WTC11 (cell line): ENCODE results near the gene ZNF521. TPM values are rescaled to one million over a fixed set of nuclear protein-coding genes. Genes with fewer than 3 reads are reported as not detected.

ENCODE experiments used
- ATAC-seq: fragments of 200-7000 bp; cut with Tn5 transposase; 2 replicates; pipeline ENCODE4 v1.10.0; 2021; ENCODE audit warnings: mild to moderate bottlenecking, moderate library complexity
- CTCF ChIA-PET: fragments of 300-600 bp; sonication (Branson Sonifier 250); formaldehyde crosslinking; loops from one replicate; lab custom pipeline; 2021; ENCODE audit warnings: antibody characterized with exemption; lab: Charles Lee
- POLR2A ChIA-PET: fragments of 350-600 bp; sonication (Branson Sonifier 250); formaldehyde crosslinking; loops from one replicate; lab custom pipeline; 2021; ENCODE audit warnings: antibody characterized with exemption; lab: Charles Lee
- DNase-seq: peaks from one replicate; pipeline ENCODE4 v3.0.0; 2021; ENCODE audit warnings: low spot score
- H3K27ac Mint-ChIP-seq: 2 replicates; pipeline ENCODE4 v1.8.0; 2021; ENCODE audit warnings: mixed read lengths
- H3K27me3 Mint-ChIP-seq: 2 replicates; pipeline ENCODE4 v1.8.0; 2021; ENCODE audit warnings: low read depth, mild to moderate bottlenecking, moderate library complexity, mixed read lengths
- H3K36me3 Mint-ChIP-seq: 2 replicates; pipeline ENCODE4 v1.8.0; 2021; ENCODE audit warnings: mixed read lengths
- H3K4me1 Mint-ChIP-seq: 2 replicates; pipeline ENCODE4 v1.8.0; 2022; ENCODE audit warnings: mixed read lengths
- H3K4me3 Mint-ChIP-seq: 2 replicates; pipeline ENCODE4 v1.8.0; 2021; ENCODE audit warnings: mild to moderate bottlenecking, moderate library complexity, mixed read lengths
- H3K9me3 Mint-ChIP-seq: 2 replicates; pipeline ENCODE4 v1.8.0; 2021; ENCODE audit warnings: mixed read lengths
- CREM ChIP-seq: sonication (generic); formaldehyde crosslinking; IDR thresholded peaks from 2 replicates; pipeline ENCODE4 v1.8.1; 2022; ENCODE audit warnings: mild to moderate bottlenecking, missing genetic modification reagents, moderate library complexity
- CTCF ChIP-seq: fragments of 200-600 bp; IDR thresholded peaks from 2 replicates; pipeline ENCODE4 v1.8.0; 2022; ENCODE audit warnings: antibody characterized with exemption
- E2F4 ChIP-seq: sonication (generic); formaldehyde crosslinking; IDR thresholded peaks from 2 replicates; pipeline ENCODE4 v1.8.1; 2022; ENCODE audit warnings: low read depth, mild to moderate bottlenecking, moderate library complexity, missing genetic modification reagents, borderline replicate concordance
- ELF4 ChIP-seq: sonication (generic); formaldehyde crosslinking; IDR thresholded peaks from 2 replicates; pipeline ENCODE4 v1.8.1; 2022; ENCODE audit warnings: low read depth, mild to moderate bottlenecking, moderate library complexity, missing genetic modification reagents
- ESRRA ChIP-seq: sonication (generic); formaldehyde crosslinking; IDR thresholded peaks from 2 replicates; pipeline ENCODE4 v1.8.1; 2022; ENCODE audit warnings: mild to moderate bottlenecking, missing genetic modification reagents, borderline replicate concordance
- ETV6 ChIP-seq: sonication (generic); formaldehyde crosslinking; IDR thresholded peaks from 2 replicates; pipeline ENCODE4 v1.8.1; 2022; ENCODE audit warnings: mild to moderate bottlenecking, missing genetic modification reagents
- GTF2I ChIP-seq: fragments of 250-450 bp; sonication (Bioruptor Pico); conservative IDR thresholded peaks from 2 replicates; pipeline ENCODE4 v1.4.0; 2021; ENCODE audit warnings: mild to moderate bottlenecking
- HMGXB4 ChIP-seq: sonication (generic); formaldehyde crosslinking; IDR thresholded peaks from 2 replicates; pipeline ENCODE4 v1.8.1; 2023; ENCODE audit warnings: mild to moderate bottlenecking, moderate library complexity, missing genetic modification reagents
- KAT7 ChIP-seq: sonication (generic); formaldehyde crosslinking; IDR thresholded peaks from 2 replicates; pipeline ENCODE4 v1.8.1; 2023; ENCODE audit warnings: missing genetic modification reagents, mild to moderate bottlenecking, borderline replicate concordance
- NFE2L1 ChIP-seq: sonication (generic); formaldehyde crosslinking; IDR thresholded peaks from 2 replicates; pipeline ENCODE4 v1.8.1; 2023; ENCODE audit warnings: missing genetic modification reagents
- NFYB ChIP-seq: sonication (generic); formaldehyde crosslinking; conservative IDR thresholded peaks from 2 replicates; pipeline ENCODE4 v1.8.0; 2022; ENCODE audit warnings: low read depth, missing genetic modification reagents
- SMAD3 ChIP-seq: sonication (generic); formaldehyde crosslinking; IDR thresholded peaks from 2 replicates; pipeline ENCODE4 v1.8.0; 2022; ENCODE audit warnings: missing genetic modification reagents, mild to moderate bottlenecking, borderline replicate concordance
- STAT6 ChIP-seq: sonication (generic); formaldehyde crosslinking; conservative IDR thresholded peaks from 2 replicates; pipeline ENCODE4 v1.8.1; 2023; ENCODE audit warnings: mild to moderate bottlenecking, low read depth, missing genetic modification reagents, moderate library complexity
- TEAD1 ChIP-seq: sonication (generic); formaldehyde crosslinking; IDR thresholded peaks from 2 replicates; pipeline ENCODE4 v1.8.0; 2022; ENCODE audit warnings: mild to moderate bottlenecking, missing genetic modification reagents
- USF1 ChIP-seq: sonication (generic); formaldehyde crosslinking; IDR thresholded peaks from 2 replicates; pipeline ENCODE4 v1.8.0; 2022; ENCODE audit warnings: mild to moderate bottlenecking, missing genetic modification reagents
- ZBTB21 ChIP-seq: sonication (generic); formaldehyde crosslinking; IDR thresholded peaks from 2 replicates; pipeline ENCODE4 v1.8.1; 2023; ENCODE audit warnings: mild to moderate bottlenecking, missing genetic modification reagents, borderline replicate concordance
- ZNF281 ChIP-seq: sonication (generic); formaldehyde crosslinking; IDR thresholded peaks from 2 replicates; pipeline ENCODE4 v1.8.0; 2023; ENCODE audit warnings: mild to moderate bottlenecking, missing genetic modification reagents
- ZNF423 ChIP-seq: fragments of 250-450 bp; sonication (Bioruptor Pico); IDR thresholded peaks from 2 replicates; pipeline ENCODE4 v2.1.2; 2022; ENCODE audit warnings: mild to moderate bottlenecking, moderate library complexity
- ZNF512 ChIP-seq: sonication (generic); formaldehyde crosslinking; IDR thresholded peaks from 2 replicates; pipeline ENCODE4 v1.8.1; 2022; ENCODE audit warnings: missing genetic modification reagents, borderline replicate concordance
- total RNA-seq: library from RNA; stranded (reverse); gene quantifications from 3 replicates; pipeline ENCODE4 v1.2.3, GENCODE V29; 2021

The ZNF521 gene
- total RNA-seq, 1 experiment from 2014 or later: 15.3 TPM

GRCh38 chr18:25233528-25234321 lies 118.2 kb downstream of the ZNF521 start:
- Mint-ChIP-seq H3K4me1 (peaks cover 19% of the 10 kb centered on the region), H3K36me3 (no peaks in the 10 kb centered on the region), H3K27me3 (no peaks in the 10 kb centered on the region), H3K9me3 (no peaks in the 10 kb centered on the region), H3K4me3 (no peak overlapping the region), H3K27ac (no peak overlapping the region)
- no peak for ATAC-seq
- no peak for DNase-seq
- TF ChIP-seq ZNF512: no peak
- TF ChIP-seq ZBTB21 (CRISPR knock-in tag): no peak
- TF ChIP-seq ETV6 (CRISPR knock-in tag): no peak
- no peak for TF ChIP-seq USF1 (CRISPR knock-in tag)
- TF ChIP-seq ZNF281: no peak
- TF ChIP-seq E2F4: no peak
- no peak for TF ChIP-seq CREM
- TF ChIP-seq NFYB (CRISPR knock-in tag): no peak
- no peak for TF ChIP-seq ESRRA (CRISPR knock-in tag)
- TF ChIP-seq HMGXB4 (CRISPR knock-in tag): no peak
- no peak for TF ChIP-seq ZNF423 (CRISPR knock-in tag)
- TF ChIP-seq SMAD3 (CRISPR knock-in tag): no peak
- no peak for TF ChIP-seq TEAD1 (CRISPR knock-in tag)
- TF ChIP-seq KAT7 (CRISPR knock-in tag): no peak
- TF ChIP-seq CTCF: no peak
- no peak for TF ChIP-seq GTF2I (CRISPR knock-in tag)
- TF ChIP-seq ELF4 (CRISPR knock-in tag): no peak
- TF ChIP-seq STAT6 (CRISPR knock-in tag): no peak
- TF ChIP-seq NFE2L1 (CRISPR knock-in tag): no peak
- ChIA-PET CTCF (interaction anchor here (0.5 to 0.6 kb wide), 2 partner anchors 144 to 836 kb away, joined by 3 read pairs; no protein-coding TSS in a partner anchor), POLR2A (interaction anchor here (0.6 kb wide), 3 partner anchors 61 to 105 kb away, joined by 3 to 4 read pairs (median 4); no protein-coding TSS in a partner anchor)
